ENCODE measurements around the gene TMEM270.

GRCh38 chr7:73909051-73909941 lies 48.3 kb downstream of the TMEM270 start:
- TF ChIP-seq POLR2A (IDR thresholded peaks at IDR 0.05; ENCODE audit: low read length) (no peak), GATA1 (IDR thresholded peaks at IDR 0.05; ENCODE audit: low read depth, low read length) (no peak)

Data from erythroblast (primary cell).